Ishikawa (cell line): ENCODE measurements around the gene CNOT6.

Source experiments
- RAD21 ChIP-seq: IDR thresholded peaks from 2 replicates; pipeline ENCODE4 v1.6.1; 2012; ENCODE audit warnings: low read depth

The CNOT6 gene

GRCh38 chr5:180627386-180628120 lies 133.4 kb downstream of the CNOT6 start:
- no peak for TF ChIP-seq RAD21
